ENCODE data around the gene GSTT4.

GRCh38 chr22:24016156-24016555, 10.9 kb upstream of the GSTT4 start:
- TF ChIP-seq TOE1 (IDR thresholded peaks at IDR 0.05; ENCODE audit: borderline replicate concordance) (no peak), TOE1 (CRISPR knock-in tag; IDR thresholded peaks at IDR 0.05; ENCODE audit: borderline replicate concordance, low read depth) (no peak), POLR2AphosphoS5 (IDR thresholded peaks at IDR 0.05; ENCODE audit: control insufficient read depth, insufficient read depth, low read depth, low read length) (no peak), CHD4 (IDR thresholded peaks at IDR 0.05; ENCODE audit: insufficient read depth, insufficient replicate concordance, low read depth, low read length, poor library complexity, severe bottlenecking) (no peak)

Measured in K562 (cell line).